Measurements from ENCODE around the gene GARIN3.

The GARIN3 gene

GRCh38 chr5:157143127-157143971 lies 22.7 kb downstream of the GARIN3 start:
- DNase-seq (ENCODE audit: low spot score), result no peak

GRCh38 chr5:157142317-157143126 lies 23.5 kb downstream of the GARIN3 start, which contains the start of gene MED7:
Gene MED7 (minus strand): TSS chr5:157142865. CDS start chr5:157139431, 3,434 bp downstream.
- peak; percentile 99 for DNase-seq (ENCODE audit: low spot score)

- DNase-seq (ENCODE audit: low spot score), result no peak
Measured at GRCh38 chr5:157137691-157138090, 28.4 kb downstream of the GARIN3 start.

DNA sequence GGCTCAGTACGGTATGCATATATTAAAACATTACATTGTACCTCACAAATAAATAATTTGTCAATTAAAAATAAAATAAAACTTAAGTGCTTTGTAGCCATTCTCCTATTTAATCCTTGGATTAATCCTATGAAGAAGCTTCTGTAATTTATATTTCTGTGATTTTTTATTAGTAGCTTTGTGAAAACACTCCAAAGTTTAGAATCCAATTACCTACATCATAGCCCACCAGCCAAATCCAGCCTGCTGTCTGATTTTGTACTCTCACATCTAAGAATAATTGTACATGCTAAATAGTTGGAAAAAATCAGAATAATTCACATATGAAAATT lies 33.8 kb downstream of the GARIN3 start:
- DNase-seq (ENCODE audit: low spot score), result no peak

DNA sequence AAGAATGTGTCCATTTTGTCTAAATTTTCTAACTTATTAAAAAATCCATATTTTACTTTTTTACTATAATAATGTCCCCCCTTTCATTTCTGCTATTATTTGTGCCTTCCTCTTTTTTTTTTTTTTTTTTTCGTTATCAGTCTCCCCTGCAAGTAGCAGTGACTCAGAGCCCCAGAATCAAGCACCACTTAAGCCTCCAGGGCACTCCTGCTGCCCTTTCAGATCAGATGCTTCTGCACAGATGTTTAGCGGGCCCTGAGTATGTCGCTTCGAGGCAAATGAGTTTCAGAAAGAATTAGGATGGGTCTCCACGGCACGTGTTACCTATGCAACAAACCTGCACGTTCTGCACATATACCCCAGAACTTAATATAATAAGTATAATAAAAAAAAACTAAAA lies 35.1 kb downstream of the GARIN3 start:
- DNase-seq (ENCODE audit: low spot score), result no peak

- no peak for DNase-seq (ENCODE audit: low spot score)
Measured at GRCh38 chr5:157121709-157122108, 44.4 kb downstream of the GARIN3 start.

DNA sequence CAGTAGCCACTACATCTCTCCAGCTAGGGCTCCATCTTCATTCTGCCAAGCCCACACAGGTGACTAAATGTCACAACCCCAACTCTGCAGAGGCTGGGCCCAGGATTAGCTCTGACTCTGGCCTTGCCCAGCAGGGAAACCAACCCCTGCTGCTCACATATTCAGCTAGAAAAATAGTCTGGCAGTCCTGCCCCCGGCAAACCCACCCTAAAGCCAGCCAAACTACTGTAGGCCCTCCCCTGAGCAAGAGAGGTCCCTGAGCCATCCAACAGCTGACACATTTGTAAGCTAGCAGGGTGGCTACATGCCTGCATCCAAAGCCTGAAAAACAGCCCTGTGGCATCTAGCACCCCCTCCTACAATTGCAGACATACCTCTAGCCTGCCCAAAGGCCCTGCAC lies 46.0 kb downstream of the GARIN3 start:
- DNase-seq (ENCODE audit: low spot score), result no peak

GRCh38 chr5:157116483-157116954 lies 49.5 kb downstream of the GARIN3 start:
- DNase-seq (ENCODE audit: low spot score), result no peak

GRCh38 chr5:157115502-157115901 lies 50.6 kb downstream of the GARIN3 start:
- DNase-seq (ENCODE audit: low spot score), result no peak

DNA sequence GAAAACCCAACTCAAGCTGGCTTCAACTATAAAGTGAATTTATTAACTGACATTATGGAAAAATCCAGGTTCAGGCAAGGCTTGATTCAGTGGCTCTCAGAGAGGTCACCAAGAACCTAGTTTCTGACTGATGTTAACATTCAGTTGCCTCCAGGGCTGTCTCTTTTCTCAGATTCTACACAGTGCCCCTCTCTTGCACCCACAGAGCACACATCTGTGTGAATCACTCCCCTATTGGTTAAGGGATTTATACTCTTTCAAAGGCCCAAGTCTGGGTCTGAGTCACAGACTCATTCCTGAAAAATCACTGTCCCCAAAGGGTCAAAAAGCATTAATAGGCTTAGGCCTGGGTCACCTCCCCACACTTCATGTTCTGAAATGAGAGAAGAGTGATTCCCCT lies 51.1 kb downstream of the GARIN3 start:
- DNase-seq (ENCODE audit: low spot score), result no peak

GRCh38 chr5:157113002-157113401 lies 53.1 kb downstream of the GARIN3 start:
- DNase-seq (ENCODE audit: low spot score), result no peak
